HG02884 (cell line): ENCODE data around the gene TH.
"Not testable (repeated sequence)": the region's sequence is repeated elsewhere in the genome, so short reads cannot be mapped to it uniquely, and the experiment has no call there.

Experiments used
- ATAC-seq: cut with Tn5 transposase; IDR thresholded peaks from one replicate; pipeline ENCODE4 v1.9.1; 2021; ENCODE audit warnings: mild to moderate bottlenecking, moderate library complexity; ENCODE audit not compliant: unreplicated experiment

Gene TH

DNA sequence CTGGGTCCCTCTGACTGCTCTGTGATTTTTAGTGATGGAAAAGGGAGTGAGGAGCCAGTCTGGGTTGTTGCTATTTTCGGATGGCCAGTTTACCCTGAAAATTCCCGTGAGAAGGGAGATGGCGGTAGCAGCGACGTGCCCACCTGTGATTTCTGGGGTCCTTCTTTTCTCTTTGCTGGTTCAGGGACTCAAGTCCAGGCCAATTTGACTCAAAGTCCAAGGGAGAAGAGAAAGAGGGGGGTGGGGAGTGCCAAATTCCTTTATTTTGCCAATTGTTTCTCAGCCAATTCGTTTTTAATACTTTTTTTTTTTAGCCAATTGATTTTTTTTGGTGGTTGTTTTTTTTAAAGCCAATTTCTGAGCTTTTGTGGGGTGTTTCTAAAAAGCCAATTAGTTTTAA is 39.4 kb downstream of the TH start:
- no peak for ATAC-seq

DNA sequence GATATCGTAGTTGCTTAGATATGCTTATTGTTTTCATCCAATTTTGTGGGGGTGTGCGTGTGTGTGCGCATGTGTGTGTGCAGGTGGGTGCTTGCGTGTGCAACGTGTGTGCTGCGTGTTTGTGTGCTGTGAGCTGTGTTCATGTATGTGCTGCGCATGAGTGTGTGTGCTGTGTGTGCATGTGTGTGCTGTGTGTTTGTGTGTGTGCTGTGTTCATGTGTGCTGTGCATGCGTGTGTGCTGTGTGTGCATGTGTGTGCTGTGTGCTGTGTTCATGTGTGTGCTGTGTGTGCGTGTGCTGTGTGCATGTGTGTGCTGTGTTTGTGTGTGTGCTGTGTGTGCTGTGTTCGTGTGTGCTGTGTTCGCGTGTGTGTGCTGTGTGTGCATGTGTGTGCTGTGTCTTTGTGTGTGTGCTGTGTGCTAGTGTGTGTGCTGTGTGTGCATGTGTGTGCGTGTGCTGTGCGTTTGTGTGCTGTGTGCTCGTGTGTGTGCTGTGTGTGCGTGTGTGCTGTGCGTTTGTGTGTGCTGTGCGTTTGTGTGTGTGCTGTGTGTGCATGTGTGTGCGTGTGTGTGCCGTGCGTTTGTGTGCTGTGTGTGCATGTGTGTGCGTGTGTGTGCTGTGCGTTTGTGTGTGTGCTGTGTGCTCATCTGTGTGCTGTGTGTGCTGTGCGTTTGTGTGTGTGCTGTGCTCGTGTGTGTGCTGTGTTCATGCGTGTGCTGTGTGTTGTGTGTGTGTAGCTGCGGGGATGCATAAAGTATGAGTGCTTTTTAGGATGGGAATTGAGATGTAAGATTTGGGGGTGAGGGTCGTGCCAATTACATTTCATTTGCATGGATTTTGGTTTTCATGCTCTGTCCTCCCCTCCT is 40.0 kb downstream of the TH start:
- no peak for ATAC-seq

DNA sequence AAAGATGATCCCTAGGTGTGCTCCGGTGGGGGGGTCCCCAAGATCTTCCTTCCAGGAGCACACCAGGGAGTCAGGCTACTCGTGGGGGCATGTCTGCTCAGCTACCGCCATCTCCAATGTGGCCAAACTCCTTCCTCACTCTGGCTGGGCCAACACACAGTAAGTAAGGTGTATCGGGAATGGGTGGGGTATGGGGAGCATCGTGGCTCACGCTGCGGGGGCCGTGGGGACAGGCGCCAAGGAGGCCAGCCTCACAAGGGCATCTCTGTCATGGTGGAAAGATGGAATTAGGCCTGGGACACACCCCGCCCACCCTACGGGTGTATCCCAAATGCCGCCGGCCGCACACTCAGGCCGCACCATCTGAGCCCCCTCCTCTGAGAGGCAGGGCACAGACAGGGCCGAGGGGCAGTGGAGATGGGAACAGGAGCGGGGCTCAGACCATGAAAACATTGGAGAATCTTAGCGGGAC is 40.7 kb downstream of the TH start:
- no peak for ATAC-seq

DNA sequence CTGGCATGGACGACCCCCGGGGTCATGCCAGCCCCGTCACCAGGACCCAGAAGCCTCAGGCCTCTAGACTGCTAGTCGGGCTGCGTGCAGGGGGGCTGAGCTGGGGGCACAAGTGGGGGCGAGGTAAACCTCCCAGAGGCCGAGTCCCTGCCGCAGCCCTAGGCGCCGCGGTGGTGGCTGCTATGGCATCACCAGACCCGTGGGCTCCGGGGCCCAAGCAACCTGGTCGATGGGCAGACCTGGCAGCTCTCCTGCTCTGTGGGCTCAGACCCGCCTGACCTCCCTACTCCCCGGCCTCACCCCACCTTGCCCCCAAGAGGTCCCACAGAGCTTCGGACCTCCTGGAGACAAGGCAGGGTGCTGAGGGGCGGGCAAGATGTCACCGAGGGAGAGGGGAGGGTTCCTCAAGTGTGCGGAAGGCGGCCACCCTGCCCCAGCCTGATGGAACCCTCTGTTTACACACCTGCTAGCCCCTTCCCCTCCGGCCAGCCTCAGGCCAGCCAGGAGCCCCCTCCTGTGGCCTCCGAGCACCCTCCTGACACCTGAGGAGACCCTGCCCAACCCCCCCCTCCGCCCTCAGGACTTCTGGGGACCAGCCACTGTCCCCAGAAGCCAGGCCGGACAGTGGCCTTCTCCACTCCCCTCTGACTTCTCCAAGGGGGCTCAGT is 41.8 kb downstream of the TH start:
- no peak for ATAC-seq

DNA sequence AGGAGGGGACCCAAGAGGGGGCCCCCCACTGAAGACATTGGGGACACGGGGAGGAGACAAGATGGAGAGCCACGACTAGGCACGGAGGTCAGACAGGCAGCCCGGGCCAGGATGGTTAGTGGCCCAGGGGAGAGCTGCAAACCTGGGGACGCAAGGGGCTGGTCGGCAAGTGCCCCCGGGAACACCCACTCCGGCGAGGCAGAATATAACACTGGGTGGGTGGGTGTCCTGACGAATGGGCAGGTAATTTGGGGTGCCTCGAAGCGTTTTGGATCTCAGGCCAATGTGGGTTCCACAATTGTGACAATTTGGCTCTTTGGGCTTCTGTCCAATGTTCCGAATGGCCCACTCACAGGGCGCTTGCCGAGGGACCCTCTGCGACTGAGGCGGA is 42.3 kb downstream of the TH start:
- no peak for ATAC-seq

DNA sequence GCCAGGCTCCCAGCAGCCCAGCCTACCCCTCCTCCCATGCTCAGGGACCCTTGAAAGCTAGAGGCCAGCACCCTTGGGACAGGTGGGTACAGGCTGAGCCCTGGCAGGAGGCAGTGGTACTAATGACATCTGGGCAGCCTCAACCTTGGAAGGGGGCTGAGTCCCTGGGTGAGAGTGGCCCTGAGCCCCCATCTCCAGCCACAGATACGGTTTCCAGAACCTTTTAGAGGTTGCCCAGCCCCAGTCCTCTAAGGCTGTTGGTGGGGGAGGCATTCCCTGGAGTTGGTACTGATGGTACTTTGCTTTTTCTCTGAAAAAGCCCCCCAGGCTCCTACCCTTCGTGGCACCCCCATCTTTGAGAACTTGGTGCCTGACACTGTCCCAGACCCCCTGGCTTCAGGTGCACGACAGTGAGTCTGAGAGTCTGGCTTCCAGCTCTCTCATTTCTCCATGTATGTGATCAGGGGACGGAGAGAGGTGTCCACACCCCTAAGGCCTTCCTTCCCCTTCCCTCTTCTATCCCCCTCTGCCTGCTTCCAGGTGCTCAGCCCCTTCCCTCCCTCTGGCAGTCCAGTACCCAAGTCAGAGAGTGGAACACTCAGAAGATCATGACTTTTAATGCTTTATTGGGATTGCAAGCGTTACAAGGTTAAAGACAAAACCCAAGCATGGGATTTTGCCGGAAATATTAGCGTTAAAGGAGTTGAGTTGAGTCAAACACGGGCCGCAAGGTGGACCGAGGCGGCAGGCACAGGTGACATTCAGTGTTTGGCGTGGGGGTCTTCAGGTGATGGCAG is 42.9 kb downstream of the TH start:
- ATAC-seq = no peak

DNA sequence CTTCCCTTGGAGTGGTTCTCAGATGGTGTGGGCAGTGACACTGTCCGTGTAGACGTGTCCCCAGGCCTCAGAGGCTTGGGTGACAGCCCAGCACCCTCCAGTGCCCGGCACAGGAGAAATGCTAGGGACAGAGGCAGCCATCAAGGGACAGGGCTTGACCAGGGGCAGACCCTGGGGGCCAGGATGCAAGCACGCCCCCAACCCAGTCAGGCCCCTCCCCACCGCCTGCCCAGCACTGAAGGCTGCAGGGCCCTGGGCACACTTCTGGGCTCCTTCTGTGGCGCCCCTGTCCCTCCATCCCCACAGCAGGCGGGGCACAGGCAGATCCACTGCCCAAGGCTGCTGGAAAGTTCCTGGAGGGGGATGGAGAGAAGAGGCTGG is 43.5 kb downstream of the TH start:
- no peak for ATAC-seq

DNA sequence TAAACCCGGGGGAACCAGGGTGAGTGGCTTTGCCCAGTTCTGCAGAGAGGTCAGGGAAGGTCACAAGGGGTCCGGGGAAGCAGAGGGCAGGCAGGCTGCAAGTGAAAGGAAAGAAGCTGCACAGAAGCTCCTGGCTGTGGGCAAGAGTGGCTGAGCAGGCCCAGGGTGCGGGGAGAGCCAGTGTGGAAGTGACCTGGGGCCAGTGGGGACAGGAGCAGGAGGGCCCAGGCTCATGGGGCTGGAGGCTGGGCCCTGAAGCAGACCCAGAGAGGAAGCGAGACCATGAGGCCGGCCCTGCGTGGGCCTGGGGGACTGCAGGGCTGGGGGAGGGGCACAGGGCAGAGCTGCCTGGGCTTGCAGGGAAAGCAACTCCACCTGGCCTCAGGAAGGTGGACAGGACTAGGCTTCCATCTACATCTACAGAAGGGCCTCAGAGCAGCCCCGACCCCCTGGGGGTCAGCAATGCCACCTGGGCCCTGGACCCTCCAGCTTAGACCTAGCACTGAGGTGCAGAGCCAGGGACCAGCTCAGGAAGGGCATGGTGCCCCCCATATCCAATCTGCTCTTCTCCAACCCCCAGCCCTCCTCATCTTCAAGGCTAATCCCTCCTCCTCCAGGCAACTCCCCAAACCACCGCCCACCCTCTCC is 44.0 kb downstream of the TH start:
- no peak for ATAC-seq

DNA sequence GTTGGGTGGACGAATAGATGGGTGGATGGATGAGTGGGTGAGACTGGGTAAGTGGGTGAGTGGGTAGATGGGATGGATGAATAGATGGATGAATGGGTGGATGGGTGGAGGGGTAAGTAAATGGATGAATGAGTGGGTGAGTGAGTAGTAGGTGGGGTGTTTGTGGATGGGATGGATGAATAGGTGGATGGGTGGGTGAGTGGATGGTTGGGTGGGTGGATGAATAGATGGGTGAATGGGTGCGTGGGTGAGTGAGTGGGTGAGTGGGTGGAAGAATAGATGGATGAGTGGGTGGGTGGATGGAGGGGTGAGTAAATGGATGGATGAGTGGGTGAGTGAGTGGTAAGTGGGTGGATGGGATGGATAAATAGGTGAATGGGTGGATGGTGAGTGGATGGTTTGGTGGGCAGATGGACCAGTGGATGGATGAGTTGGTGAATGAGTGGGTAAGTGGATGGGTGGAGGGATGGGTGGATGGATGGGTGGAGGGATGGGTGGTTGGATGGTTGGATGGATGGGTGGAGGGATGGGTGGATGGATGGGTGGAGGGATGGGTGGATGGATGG is 45.0 kb downstream of the TH start:
- no peak for ATAC-seq

DNA sequence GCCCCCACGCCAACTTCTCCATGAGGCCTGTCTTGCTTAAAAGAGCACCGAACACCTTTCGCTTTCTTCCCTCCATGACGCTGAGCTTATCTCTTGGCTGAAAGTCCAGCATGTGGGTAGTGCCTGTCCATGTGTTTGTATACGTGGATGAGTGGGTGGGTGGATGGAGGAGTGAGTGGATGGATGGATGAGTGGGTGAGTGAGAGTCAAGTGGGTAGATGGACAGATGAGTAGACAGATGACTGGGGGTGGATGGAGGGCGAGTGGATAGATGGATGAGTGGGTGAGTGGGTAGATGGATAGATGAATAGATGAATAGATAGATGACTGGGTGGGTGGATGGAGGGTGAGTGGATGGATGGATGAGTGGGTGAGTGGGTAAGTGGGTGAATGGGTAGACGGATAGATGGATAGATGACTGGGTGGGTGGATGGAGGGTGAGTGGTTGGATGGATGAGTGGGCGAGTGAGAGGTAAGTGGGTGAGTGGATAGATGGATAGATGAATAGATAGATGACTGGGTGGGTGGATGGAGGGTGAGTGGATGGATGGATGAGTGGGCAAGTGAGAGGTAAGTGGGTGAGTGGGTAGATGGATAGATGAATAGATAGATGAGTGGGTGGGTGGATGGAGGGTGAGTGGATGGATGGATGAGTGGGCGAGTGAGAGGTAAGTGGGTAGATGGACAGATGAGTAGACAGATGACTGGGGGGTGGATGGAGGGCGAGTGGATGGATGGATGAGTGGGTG is 46.7 kb downstream of the TH start:
- not testable (repeated sequence) for ATAC-seq

DNA sequence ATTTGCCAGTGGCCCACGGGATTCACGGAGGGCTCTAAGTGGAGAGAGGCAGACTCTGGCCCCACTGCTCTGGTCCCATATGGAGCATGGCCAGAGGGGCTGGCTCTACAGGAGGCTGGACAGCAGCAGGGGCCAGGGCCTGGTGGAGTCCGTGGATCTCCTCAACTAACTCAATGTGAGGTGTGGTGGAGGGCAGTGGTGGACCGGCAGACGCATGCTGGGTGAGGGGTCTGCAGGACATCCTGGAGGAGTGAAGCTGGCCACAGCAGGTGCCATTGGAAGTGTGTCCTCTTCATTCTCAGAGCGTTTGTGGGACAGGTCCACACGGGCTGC is 48.0 kb downstream of the TH start:
- ATAC-seq = no peak

DNA sequence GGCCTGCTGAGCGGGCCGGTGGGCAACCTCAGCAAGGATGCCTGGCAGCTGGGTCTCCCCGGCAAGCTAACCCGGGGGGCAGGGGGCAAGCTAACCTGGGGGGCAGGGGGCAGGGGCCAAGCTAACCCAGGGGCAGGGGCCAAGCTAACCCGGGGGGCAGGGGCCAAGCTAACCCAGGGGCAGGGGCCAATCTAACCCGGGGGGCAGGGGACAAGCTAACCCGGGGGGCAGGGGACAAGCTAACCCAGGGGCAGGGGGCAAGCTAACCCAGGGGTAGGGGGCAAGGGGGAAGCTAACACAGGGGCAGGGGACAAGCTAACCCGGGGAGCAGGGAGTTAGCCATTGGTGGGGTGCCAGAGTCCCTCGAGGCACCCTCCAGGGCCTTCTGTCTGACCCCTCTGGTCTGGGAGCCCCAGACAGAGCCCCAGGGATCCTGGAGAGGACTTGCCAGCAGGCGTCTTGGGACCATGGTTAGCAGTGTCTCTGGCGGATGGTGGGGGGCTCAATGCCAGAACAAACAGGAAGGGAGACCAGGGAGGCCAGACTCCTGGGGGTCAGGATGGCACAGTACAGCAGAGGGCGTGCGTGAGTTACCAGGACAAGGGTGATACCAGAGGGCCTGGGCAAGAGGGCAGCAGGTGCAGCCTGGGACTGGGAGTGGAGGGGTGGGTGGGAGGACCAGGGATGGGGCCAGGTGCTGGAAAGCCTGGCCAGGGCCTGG is 48.5 kb downstream of the TH start:
- no peak for ATAC-seq

DNA sequence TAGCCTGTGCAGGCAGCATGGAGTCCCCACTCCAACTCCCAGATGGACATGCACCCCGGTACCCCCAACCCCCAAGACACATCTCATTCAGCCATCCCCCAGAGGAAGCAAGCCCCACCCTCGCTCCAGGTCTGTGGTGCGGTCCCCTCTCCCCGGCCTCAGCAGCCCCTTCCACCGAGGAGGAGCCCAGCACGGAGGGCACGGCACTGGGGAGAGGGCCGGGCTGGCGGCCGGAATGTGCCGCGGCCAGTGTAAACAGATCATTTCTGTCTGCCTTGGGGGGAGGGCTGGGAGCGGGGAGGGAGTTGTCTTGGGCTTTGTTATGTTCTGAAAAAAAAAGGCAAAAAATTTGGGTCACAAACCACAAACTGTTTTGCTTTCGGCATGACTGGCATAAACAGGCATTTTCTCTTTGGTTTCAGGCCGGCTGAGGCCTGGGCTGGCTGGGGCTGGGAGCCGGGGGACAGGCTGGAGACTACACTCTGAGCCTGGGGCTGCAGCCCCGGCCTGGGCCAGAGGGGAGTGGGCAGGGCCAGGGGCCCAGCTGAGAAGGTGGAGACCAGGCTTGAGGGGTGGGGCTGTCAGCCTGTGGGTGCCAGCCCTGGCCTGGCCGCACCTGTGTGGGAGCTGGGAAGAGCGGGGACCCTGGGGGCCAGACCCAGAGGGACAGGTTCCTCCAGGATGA is 49.3 kb downstream of the TH start:
- no peak for ATAC-seq

DNA sequence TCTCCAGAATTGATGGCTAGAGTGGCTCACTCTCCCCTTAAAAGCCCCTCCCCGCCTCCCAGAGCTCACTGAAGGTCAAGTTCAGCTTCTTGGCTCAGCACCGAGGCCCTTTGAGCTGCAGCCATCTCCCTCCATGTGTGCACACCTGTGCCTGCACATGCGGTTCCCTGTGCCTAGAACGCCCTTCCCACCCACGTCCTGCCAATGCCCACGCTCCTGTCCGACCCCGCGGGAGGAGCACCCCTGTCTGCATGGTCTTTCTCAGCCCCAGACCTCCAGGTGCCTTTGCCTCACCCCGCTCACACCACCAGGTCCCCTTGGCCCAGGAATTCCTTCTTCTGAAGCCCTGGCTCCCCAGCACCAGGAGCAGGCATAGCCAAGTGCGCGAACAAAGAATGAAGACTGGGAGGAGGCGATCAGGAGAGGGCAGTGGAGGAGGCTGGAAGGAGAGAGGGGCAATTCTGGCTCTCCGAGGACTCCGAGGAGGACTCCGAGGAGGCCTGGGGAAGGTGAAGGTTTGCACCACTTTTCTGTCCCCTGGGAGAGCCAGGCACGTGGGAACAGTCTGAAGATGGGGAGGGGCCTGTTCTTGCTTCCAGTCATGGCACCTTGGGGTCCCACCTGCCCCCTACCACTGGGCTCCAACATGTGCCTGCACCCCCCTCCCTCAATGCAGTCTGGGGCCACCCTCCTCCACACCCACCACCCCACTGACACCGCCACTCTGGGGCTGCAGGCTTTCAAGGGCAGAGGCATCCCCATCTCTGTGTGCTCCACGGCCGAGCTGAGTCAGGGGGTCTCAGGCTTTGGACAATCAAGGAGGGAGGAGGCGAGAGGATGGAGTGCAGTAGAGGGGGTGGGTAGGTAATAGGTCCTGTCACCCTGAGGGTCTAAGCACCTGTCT is 50.1 kb downstream of the TH start:
- ATAC-seq = no peak

DNA sequence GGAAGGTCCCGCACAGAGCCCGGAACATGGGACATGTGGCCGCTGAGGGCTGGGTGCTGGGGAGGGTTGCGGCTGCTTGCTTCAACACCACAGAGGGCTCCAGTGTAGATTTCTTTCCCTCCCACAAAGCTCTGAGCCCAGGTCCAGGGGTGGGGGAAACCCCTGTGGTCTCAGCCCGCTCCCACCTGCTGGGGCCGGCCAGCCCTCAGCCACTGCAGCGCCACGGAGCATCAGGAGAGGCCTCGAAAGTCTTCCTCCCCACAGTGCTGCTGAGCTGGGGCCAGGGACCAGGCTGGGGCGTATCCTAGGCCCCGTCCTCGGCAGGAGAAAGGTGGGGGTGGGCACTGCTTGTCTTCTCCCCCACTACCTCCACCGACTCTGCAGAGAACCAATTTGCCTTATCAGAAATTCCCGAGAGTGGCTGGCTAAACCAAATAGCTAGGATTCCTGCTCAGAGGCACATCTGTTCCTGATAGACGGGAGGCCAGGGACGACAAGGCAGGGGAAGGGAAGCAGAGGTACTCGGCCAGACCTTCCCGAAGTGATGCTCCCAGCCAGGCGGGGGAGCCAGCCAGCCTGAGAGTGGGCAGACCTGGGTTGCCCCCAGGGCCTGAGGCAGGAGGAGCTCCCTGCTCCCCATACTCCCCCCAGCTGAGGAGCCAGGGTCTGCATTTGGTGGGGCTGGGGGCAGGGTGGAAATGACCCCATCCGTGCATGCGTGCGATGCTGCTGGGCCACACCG is 51.1 kb downstream of the TH start:
- no peak for ATAC-seq

DNA sequence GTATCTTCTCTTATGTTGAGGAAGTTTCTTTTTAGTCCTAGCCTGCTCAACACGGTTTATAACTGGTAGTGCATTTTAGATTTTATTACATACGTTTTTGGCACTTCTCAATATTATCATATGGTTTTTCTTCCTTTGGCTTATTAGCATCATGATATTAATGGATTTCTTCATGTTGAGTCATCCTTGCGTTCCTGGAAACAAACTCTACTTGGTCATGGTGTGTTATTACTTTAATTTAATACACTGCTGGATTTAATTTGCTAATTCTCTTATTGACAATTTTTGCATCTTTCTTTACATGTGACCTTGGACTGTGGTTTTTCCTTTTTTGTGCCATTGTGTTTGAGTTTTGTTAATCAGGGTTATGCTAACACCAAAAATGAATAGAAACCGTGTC is 52.9 kb downstream of the TH start:
- ATAC-seq = no peak

DNA sequence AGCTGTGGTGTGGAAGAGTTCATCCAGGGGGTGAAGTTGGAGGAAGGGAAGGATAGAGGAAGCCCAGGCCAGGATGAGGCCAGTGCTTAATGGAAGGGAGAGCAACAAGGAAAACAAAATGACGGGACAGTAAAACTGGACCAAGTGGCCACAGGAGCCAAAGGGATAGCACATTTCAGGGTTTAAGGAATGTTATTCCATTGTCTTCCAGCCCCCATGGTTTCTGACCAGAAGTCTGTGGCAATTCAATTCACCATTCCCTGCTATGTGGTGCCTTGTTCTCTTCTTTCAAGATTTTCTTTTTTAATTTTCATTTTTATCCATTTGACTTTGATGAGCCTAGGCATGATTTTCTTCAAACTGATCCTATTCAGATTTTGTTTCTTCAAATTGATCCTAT is 54.9 kb downstream of the TH start:
- no peak for ATAC-seq
